Measurements from ENCODE around the gene STX10.
"Not testable (repeated sequence)": the region's sequence is repeated elsewhere in the genome, so short reads cannot be mapped to it uniquely, and the experiment has no call there.

Gene STX10

GRCh38 chr19:13164343-13165161, 14.4 kb upstream of the STX10 start:
- DNase-seq, result no peak

- DNase-seq, result no peak
These were observed 13.6 kb upstream of the STX10 start for GRCh38 chr19:13163609-13164342.

- peak; percentile 82 for DNase-seq
These were observed 12.8 kb upstream of the STX10 start for GRCh38 chr19:13162724-13163608.

GRCh38 chr19:13160557-13160956, 10.4 kb upstream of the STX10 start:
- no peak for DNase-seq

GRCh38 chr19:13159713-13160112, 9.5 kb upstream of the STX10 start:
- no peak for DNase-seq

- no peak for DNase-seq
These were observed 5.5 kb upstream of the STX10 start for GRCh38 chr19:13155472-13156359.

GRCh38 chr19:13154911-13155471, 4.8 kb upstream of the STX10 start:
- DNase-seq, result no peak

GRCh38 chr19:13154241-13154778, 4.1 kb upstream of the STX10 start:
- DNase-seq, result no peak

- no peak for DNase-seq
These were observed 3.5 kb upstream of the STX10 start for GRCh38 chr19:13153569-13154240.

- peak; percentile 96 for DNase-seq
These were observed 2.9 kb upstream of the STX10 start for GRCh38 chr19:13152974-13153568.

- no peak for DNase-seq
These were observed 2.3 kb upstream of the STX10 start for GRCh38 chr19:13152356-13152973.

GRCh38 chr19:13151605-13152355, 1.6 kb upstream of the STX10 start:
- DNase-seq, result peak; percentile 98

- DNase-seq, result no peak
These were observed 893 bp upstream of the STX10 start for GRCh38 chr19:13150931-13151604.

- DNase-seq, result no peak
These were observed 468 bp downstream of the STX10 start for GRCh38 chr19:13149628-13150186.

GRCh38 chr19:13149173-13149627, 975 bp downstream of the STX10 start:
- DNase-seq, result not testable (repeated sequence)

GRCh38 chr19:13146763-13147563, 3.2 kb downstream of the STX10 start:
- no peak for DNase-seq

GRCh38 chr19:13139633-13140311, 10.4 kb downstream of the STX10 start:
- DNase-seq, result no peak
